A673 (cell line): Measurements from ENCODE around the gene RTN1. TPM values are rescaled to one million over a fixed set of nuclear protein-coding genes. Genes with fewer than 3 reads are reported as not detected.

ENCODE experiments used
- BruUV-seq: library from RNA; stranded (reverse); fragments of 400-500 nt; replicated peaks from 2 replicates; lab custom pipeline; 2021; lab: Mats Ljungman, UMichigan
- CTCF ChIA-PET: fragments of 300-600 bp; sonication (Branson Sonifier 250); formaldehyde crosslinking; loops from one replicate; lab custom pipeline; 2022; ENCODE audit warnings: antibody characterized with exemption; lab: Charles Lee
- POLR2A ChIA-PET: fragments of 300-600 bp; sonication (Branson Sonifier 250); formaldehyde crosslinking; loops from one replicate; lab custom pipeline; 2022; ENCODE audit warnings: antibody characterized with exemption; ENCODE audit not compliant: low non-redundant PET; lab: Charles Lee
- DNase-seq: peaks from one replicate; pipeline ENCODE4 v3.0.0-alpha.2; 2015; ENCODE audit warnings: low spot score
- H3K27ac ChIP-seq: fragments of 200-600 bp; sonication (generic); 2 replicates; pipeline ENCODE4 v1.5.1; 2016; ENCODE audit warnings: mixed run types, low read depth, mild to moderate bottlenecking, mixed read lengths, antibody characterized with exemption, low read length; ENCODE audit not compliant: poor library complexity, severe bottlenecking
- H3K27me3 ChIP-seq: fragments of 200-600 bp; sonication (generic); replicated peaks from 2 replicates; pipeline ENCODE4 v1.6.1; 2017; ENCODE audit warnings: mixed run types, low read depth, mild to moderate bottlenecking, mixed read lengths, antibody characterized with exemption, low read length; ENCODE audit not compliant: insufficient read depth, poor library complexity
- H3K36me3 ChIP-seq: fragments of 200-600 bp; sonication (generic); 2 replicates; pipeline ENCODE4 v1.6.1; 2016; ENCODE audit warnings: mixed run types, mild to moderate bottlenecking, mixed read lengths, antibody characterized with exemption, low read length; ENCODE audit not compliant: insufficient read depth, poor library complexity, severe bottlenecking
- H3K4me1 ChIP-seq: fragments of 200-600 bp; sonication (generic); 2 replicates; pipeline ENCODE4 v1.6.1; 2017; ENCODE audit warnings: mixed run types, mild to moderate bottlenecking, mixed read lengths, antibody characterized with exemption, low read length; ENCODE audit not compliant: insufficient read depth, poor library complexity, severe bottlenecking
- H3K4me3 ChIP-seq: fragments of 200-600 bp; sonication (generic); 2 replicates; pipeline ENCODE4 v1.5.1; 2016; ENCODE audit warnings: low read depth, mixed run types, mild to moderate bottlenecking, mixed read lengths, low read length; ENCODE audit not compliant: poor library complexity, severe bottlenecking
- H3K9me3 ChIP-seq: fragments of 200-600 bp; sonication (generic); 2 replicates; pipeline ENCODE4 v1.6.1; 2016; ENCODE audit warnings: mixed run types, low read depth, mild to moderate bottlenecking, mixed read lengths, antibody characterized with exemption, low read length; ENCODE audit not compliant: poor library complexity, severe bottlenecking
- CTCF ChIP-seq: fragments of 300-800, 200-600 bp; sonication (generic); conservative IDR thresholded peaks from 2 replicates; pipeline ENCODE4 v1.5.1; 2017; ENCODE audit warnings: low read depth, mild to moderate bottlenecking, antibody characterized with exemption, low read length, moderate library complexity, mixed read lengths
- EZH2 ChIP-seq: fragments of 200-600 bp; sonication (generic); IDR thresholded peaks from 2 replicates; pipeline ENCODE4 v1.6.1; 2017; ENCODE audit warnings: borderline replicate concordance, low read depth, mild to moderate bottlenecking, mixed read lengths, antibody characterized with exemption, low read length; ENCODE audit not compliant: poor library complexity, severe bottlenecking
- intact Hi-C: fragments of 100-400 bp; cut with micrococcal nuclease; formaldehyde crosslinking; loops from one replicate; pipeline ENCODE4 v1.10.0; 2022; ENCODE audit not compliant: unreplicated experiment
- total RNA-seq: library from RNA; stranded (reverse); gene quantifications from 2 replicates; pipeline ENCODE4 v1.2.3, GENCODE V29; 2021

The RTN1 gene
- total RNA-seq, 1 experiment from 2014 or later: 4.0 TPM

- Histone ChIP-seq H3K4me3 (no peak overlapping the region), H3K36me3 (no peaks in the 10 kb centered on the region), H3K4me1 (no peaks in the 10 kb centered on the region), H3K27me3 (no peaks in the 10 kb centered on the region), H3K27ac (no peak overlapping the region), H3K9me3 (no peaks in the 10 kb centered on the region)
- TF ChIP-seq CTCF (no peak), EZH2 (no peak)
- BruUV-seq: no TSS peak
- ChIA-PET CTCF (no interaction called here), POLR2A (interaction anchor here (0.6 kb wide), 1 partner anchor 18 kb away, joined by 5 read pairs; no protein-coding TSS in a partner anchor)
- no peak for DNase-seq
- intact Hi-C loops: no loop called here
Measured at GRCh38 chr14:59675394-59675793, 195.2 kb downstream of the RTN1 start.

GRCh38 chr14:59664741-59665140, 205.8 kb downstream of the RTN1 start:
- no TSS peak for BruUV-seq
- DNase-seq: peak; percentile 71
- no peaks in the 10 kb centered on the region for H3K36me3 ChIP-seq
- H3K27me3 ChIP-seq: no peaks in the 10 kb centered on the region
- ChIA-PET POLR2A (interaction anchor here (0.6 kb wide), 1 partner anchor 180 kb away, joined by 3 read pairs; the partner anchor contains the start of genes JKAMP and L3HYPDH), CTCF (no interaction called here)
- intact Hi-C loops: no loop called here
- no peak overlapping the region for H3K4me3 ChIP-seq
- no peak overlapping the region for H3K27ac ChIP-seq
- no peaks in the 10 kb centered on the region for H3K9me3 ChIP-seq
- H3K4me1 ChIP-seq: no peaks in the 10 kb centered on the region
- TF ChIP-seq CTCF (no peak), EZH2 (no peak)

- DNase-seq: no peak
- POLR2A ChIA-PET: no interaction called here
- CTCF ChIA-PET: no interaction called here
- Histone ChIP-seq H3K27me3 (no peaks in the 10 kb centered on the region), H3K9me3 (no peaks in the 10 kb centered on the region), H3K27ac (no peak overlapping the region), H3K4me3 (no peak overlapping the region), H3K4me1 (no peaks in the 10 kb centered on the region), H3K36me3 (no peaks in the 10 kb centered on the region)
- BruUV-seq: no TSS peak
- no peak for TF ChIP-seq EZH2
- no peak for TF ChIP-seq CTCF
- intact Hi-C loops: no loop called here
Measured at GRCh38 chr14:59657769-59658168, 212.8 kb downstream of the RTN1 start.
